ENCODE measurements around the gene GPR75. TPM values are rescaled to one million over a fixed set of nuclear protein-coding genes. Genes with fewer than 3 reads are reported as not detected.

GPR75 gene
- 0.21 TPM for total RNA-seq

- TF ChIP-seq, protein P1, sequence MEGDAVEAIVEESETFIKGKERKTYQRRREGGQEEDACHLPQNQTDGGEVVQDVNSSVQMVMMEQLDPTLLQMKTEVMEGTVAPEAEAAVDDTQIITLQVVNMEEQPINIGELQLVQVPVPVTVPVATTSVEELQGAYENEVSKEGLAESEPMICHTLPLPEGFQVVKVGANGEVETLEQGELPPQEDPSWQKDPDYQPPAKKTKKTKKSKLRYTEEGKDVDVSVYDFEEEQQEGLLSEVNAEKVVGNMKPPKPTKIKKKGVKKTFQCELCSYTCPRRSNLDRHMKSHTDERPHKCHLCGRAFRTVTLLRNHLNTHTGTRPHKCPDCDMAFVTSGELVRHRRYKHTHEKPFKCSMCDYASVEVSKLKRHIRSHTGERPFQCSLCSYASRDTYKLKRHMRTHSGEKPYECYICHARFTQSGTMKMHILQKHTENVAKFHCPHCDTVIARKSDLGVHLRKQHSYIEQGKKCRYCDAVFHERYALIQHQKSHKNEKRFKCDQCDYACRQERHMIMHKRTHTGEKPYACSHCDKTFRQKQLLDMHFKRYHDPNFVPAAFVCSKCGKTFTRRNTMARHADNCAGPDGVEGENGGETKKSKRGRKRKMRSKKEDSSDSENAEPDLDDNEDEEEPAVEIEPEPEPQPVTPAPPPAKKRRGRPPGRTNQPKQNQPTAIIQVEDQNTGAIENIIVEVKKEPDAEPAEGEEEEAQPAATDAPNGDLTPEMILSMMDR (IDR thresholded peaks at IDR 0.05), result no peak
- Histone ChIP-seq H3K4me1 (peaks cover 0 to 3% of the 10 kb centered on the region in 2 donors), H3K9me3 (no peaks in the 10 kb centered on the region), H3K27ac (no peak within 1 kb of the TSS), H3K36me3 (peaks cover 8% of the 10 kb centered on the region in 2 donors), H3K4me3 (peak within 1 kb of the TSS; percentile 70 to 72), H3K27me3 (no peaks in the 10 kb centered on the region)
- intact Hi-C loops (cut with DNase I), result no loop called here
- DNase-seq (ENCODE audit: low spot score in 2 of 2), result peak in 1 of 2 donors; percentile 65
Measured at GRCh38 chr2:53859206-53860181, at the start of gene GPR75. GPR75 (minus strand) TSS chr2:53859967; CDS start chr2:53854756, 5,211 bp downstream.

- TF ChIP-seq, protein P1 (IDR thresholded peaks at IDR 0.05), result no peak
- no peak for DNase-seq (ENCODE audit: low spot score in 2 of 2)
- intact Hi-C loops (cut with DNase I), result no loop called here
- Histone ChIP-seq H3K4me3 (no peak overlapping the region), H3K36me3 (peaks cover 46 to 61% of the 10 kb centered on the region in 2 donors), H3K4me1 (no peaks in the 10 kb centered on the region), H3K9me3 (no peaks in the 10 kb centered on the region), H3K27ac (no peak overlapping the region), H3K27me3 (no peaks in the 10 kb centered on the region)
Measured at GRCh38 chr2:53907582-53907981, 47.8 kb upstream of the GPR75 start.

DNA sequence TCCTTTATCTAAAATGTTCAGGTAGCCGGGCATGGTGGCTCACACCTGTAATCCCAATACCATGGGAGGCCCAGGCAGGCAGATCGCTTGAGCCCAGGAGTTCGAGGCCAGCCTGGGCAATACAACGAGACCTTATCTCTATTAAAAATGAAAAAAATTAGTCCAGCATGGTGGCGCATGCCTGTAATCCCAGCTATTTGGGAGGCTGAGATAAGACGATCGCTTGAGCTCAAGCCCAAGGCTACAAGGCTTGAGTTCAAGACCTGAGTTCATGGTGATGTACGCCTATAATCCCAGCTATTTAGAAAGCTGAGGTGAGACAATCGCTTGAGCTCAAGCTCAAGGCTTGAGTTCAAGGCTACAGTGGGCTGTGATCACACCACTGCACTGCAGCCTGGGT lies 45.6 kb upstream of the GPR75 start:
- no peaks in the 10 kb centered on the region for H3K27me3 ChIP-seq
- peaks cover 64 to 81% of the 10 kb centered on the region in 2 donors for H3K36me3 ChIP-seq
- TF ChIP-seq, protein P1 (IDR thresholded peaks at IDR 0.05), result no peak
- no peak overlapping the region for H3K27ac ChIP-seq
- no peak for DNase-seq (ENCODE audit: low spot score in 2 of 2)
- H3K4me1 ChIP-seq, result no peaks in the 10 kb centered on the region
- intact Hi-C loops (cut with DNase I), result no loop called here
- H3K9me3 ChIP-seq, result no peaks in the 10 kb centered on the region
- no peak overlapping the region for H3K4me3 ChIP-seq

GRCh38 chr2:53903011-53903410 lies 43.2 kb upstream of the GPR75 start:
- H3K27ac ChIP-seq, result no peak overlapping the region
- peaks cover 74 to 83% of the 10 kb centered on the region in 2 donors for H3K36me3 ChIP-seq
- TF ChIP-seq, protein P1 (IDR thresholded peaks at IDR 0.05), result no peak
- H3K9me3 ChIP-seq, result no peaks in the 10 kb centered on the region
- H3K4me3 ChIP-seq, result no peak overlapping the region
- no peaks in the 10 kb centered on the region for H3K4me1 ChIP-seq
- intact Hi-C loops (cut with DNase I), result no loop called here
- DNase-seq (ENCODE audit: low spot score in 2 of 2), result no peak
- H3K27me3 ChIP-seq, result no peaks in the 10 kb centered on the region

- intact Hi-C loops (cut with DNase I), result no loop called here
- H3K36me3 ChIP-seq, result peaks cover 67 to 74% of the 10 kb centered on the region in 2 donors
Measured at GRCh38 chr2:53901192-53901591, 41.4 kb upstream of the GPR75 start.

More at GRCh38 chr2:53901192-53901591, 41.4 kb upstream of the GPR75 start:
- Histone ChIP-seq H3K9me3 (no peaks in the 10 kb centered on the region), H3K27me3 (no peaks in the 10 kb centered on the region), H3K4me1 (no peaks in the 10 kb centered on the region), H3K4me3 (no peak overlapping the region), H3K27ac (no peak overlapping the region)
- no peak for DNase-seq (ENCODE audit: low spot score in 2 of 2)
- TF ChIP-seq, protein P1 (IDR thresholded peaks at IDR 0.05), result no peak
